ENCODE data around the gene SNX20.

SNX20 gene

GRCh38 chr16:50681021-50681885, at the start of gene SNX20:
SNX20 (minus strand) TSS chr16:50681312; CDS start chr16:50677526, 3,786 bp downstream.
- DNase-seq (ENCODE audit: low read depth in 2 of 2), result peak in 1 of 2 experiments; percentile 49

GRCh38 chr16:50724306-50724705, 43.2 kb upstream of the SNX20 start:
- DNase-seq (ENCODE audit: low read depth in 2 of 2), result no peak

- no peak for DNase-seq (ENCODE audit: low read depth in 2 of 2)
Measured at GRCh38 chr16:50722960-50723359, 41.8 kb upstream of the SNX20 start.

GRCh38 chr16:50722405-50722737, 41.3 kb upstream of the SNX20 start:
- DNase-seq (ENCODE audit: low read depth in 2 of 2), result no peak

DNA sequence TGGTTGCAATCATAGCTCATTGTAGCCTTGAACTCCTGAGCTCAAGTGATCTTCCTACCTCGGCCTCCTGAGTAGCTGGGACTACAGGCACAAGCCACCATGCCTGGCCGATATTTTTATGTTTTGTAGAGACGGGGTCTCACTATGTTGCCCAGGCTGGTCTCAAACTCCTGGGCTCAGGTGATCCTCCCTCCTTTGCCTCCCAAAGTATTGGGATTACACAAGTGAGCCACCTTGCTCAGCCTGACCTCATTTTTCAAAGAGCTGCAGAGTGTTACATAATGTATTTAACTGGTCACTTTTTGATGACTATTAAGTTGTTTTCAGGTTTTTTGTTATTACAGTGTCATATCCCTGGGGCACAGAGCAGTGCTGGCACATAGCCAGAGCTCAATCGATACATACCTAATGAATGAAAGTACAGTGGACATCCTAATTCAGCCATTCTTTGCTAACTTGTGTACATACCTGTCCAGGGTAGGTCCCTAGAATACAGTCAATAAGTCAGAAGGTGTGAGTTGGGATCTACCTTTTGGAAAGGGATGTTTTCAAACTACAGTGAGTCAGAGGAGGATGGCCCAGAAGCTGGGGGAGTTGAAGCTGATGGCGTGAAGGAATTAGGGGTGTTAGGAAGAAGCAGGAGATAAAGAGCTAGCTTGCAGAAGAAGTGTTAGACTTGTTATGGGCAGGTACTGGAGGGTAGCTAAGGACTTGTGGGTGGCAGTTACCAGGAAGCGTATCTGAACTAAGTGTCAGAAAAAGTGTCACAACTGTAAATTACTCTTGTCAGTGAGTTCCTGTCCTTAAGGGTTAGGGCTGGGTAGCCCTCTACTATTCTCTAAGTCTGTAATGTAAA, 40.7 kb upstream of the SNX20 start:
- no peak for DNase-seq (ENCODE audit: low read depth in 2 of 2)

- no peak for DNase-seq (ENCODE audit: low read depth in 2 of 2)
Measured at GRCh38 chr16:50719401-50720337, 38.6 kb upstream of the SNX20 start.

DNA sequence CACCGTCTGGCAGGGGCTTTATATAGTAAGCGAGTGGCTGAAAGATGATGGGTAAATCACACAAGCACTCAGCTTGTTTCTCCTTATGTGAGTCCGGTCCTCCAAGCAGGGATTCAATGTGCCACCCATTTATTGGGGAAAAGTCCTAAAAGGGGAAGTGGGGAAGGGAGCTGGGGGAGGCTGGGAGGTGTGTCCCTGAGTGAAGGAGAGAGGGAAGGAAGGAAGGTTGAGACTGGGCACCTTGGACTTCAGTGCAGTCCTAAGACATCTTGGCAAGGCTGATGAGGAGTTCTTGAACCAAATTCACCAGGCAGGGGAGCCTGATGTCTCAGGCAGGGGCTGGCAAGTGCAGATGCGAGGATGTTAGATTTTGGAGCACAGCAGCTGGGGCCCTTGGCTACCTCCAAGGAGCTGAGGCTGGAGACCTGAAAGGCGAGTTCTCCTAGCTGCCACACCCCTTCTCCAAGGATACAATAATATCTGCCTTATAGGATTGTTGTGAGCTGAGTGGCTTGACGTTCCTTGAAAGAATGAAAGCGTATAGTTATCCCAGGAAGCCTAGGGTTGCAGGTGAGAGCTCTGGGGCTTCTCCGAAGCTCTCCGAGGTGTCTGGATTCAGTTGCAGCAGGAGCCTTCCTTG, 37.8 kb upstream of the SNX20 start:
- no peak for DNase-seq (ENCODE audit: low read depth in 2 of 2)

DNA sequence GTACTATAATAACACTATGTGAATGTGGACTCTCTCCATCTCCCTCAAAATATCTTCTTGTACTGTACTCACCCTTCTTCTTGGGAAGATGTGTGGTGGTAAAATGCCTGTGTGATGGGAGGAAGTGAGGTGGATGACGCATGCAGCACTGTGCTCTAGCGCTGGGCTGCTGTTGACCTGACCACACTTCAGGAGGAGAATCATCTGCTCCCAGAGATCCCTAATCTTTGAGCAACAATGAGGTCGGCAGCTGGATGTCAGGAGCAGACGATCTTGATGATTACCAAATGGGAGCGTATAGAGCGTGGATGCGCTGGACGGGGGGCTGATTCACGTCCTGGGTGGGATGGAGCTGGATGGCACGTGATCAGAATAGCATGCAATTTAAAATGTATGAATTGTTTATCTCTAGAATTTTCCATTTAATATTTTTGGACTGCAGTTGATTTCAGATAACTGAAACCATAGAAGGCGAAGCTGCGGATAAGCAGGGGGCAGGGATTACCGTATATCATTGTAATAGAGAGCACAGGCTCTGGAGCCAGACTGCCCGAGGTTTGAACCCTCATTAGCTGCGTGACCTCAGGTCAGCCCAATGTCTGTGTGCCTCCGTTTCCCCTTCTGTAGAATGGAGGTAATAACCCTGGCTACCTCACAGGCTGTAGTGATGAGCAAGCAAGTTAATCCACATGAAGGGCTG, 37.1 kb upstream of the SNX20 start:
- no peak for DNase-seq (ENCODE audit: low read depth in 2 of 2)

DNA sequence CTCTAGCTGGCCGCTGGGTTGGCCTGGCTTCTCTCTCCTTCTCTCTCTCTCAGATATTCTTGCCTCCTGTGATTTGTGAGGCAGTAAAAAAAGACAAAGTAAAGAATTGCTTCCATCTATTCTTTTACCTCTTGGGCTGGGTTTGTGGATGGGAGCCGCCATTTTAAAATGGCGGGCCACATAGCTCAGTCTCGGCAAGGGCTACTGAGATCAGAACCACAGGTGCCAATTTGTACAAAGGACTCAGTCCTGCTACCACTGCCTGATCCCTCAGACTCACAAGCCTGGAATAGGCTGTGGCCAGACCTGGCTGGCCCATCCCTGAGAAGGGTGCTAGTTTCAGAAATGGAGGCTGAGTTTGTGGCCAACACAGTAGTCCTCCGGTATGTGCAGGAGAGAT, 36.4 kb upstream of the SNX20 start:
- no peak for DNase-seq (ENCODE audit: low read depth in 2 of 2)

GRCh38 chr16:50717091-50717490, 36.0 kb upstream of the SNX20 start:
- no peak for DNase-seq (ENCODE audit: low read depth in 2 of 2)

DNA sequence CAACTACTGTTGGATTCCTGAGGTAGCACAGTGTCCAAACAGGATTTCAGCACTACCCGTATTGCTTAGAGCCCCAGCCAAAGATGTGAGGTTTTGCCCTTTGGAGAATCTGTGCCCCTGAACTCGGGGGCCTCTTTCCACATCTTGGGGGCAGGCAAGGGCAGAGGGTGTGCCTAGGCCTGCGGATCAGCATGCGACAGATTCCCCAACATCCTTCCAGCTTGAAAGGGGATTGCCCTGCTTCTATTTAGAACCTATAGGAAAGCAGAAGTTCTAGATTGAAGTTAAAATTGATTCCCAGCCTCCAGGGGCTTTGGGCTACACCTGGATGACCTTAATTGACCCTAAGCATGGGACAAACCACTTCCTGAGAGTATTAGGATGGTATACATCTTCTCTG, 31.8 kb upstream of the SNX20 start:
- DNase-seq (ENCODE audit: low read depth in 2 of 2), result no peak

GRCh38 chr16:50712560-50712898, 31.4 kb upstream of the SNX20 start:
- DNase-seq (ENCODE audit: low read depth in 2 of 2), result no peak

DNA sequence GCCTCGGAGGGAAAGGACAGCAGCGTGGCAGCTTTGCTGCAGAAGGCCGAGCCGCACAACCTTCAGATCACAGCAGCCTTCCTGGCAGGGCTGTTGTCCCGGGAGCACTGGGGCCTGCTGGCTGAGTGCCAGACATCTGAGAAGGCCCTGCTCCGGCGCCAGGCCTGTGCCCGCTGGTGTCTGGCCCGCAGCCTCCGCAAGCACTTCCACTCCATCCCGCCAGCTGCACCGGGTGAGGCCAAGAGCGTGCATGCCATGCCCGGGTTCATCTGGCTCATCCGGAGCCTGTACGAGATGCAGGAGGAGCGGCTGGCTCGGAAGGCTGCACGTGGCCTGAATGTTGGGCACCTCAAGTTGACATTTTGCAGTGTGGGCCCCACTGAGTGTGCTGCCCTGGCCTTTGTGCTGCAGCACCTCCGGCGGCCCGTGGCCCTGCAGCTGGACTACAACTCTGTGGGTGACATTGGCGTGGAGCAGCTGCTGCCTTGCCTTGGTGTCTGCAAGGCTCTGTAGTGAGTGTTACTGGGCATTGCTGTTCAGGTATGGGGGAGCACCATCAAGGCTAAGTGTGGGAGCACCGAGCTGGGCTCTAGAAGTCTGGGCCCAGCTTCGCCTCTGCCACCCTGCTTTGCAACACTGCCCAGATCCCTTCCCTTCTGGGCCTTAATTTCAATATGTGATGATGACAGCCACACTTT, 30.9 kb upstream of the SNX20 start:
- DNase-seq (ENCODE audit: low read depth in 2 of 2), result no peak

DNA sequence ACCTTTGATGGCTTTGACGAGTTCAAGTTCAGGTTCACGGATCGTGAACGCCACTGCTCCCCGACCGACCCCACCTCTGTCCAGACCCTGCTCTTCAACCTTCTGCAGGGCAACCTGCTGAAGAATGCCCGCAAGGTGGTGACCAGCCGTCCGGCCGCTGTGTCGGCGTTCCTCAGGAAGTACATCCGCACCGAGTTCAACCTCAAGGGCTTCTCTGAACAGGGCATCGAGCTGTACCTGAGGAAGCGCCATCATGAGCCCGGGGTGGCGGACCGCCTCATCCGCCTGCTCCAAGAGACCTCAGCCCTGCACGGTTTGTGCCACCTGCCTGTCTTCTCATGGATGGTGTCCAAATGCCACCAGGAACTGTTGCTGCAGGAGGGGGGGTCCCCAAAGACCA, 29.9 kb upstream of the SNX20 start:
- DNase-seq (ENCODE audit: low read depth in 2 of 2), result no peak

GRCh38 chr16:50709980-50710379, 28.9 kb upstream of the SNX20 start:
- DNase-seq (ENCODE audit: low read depth in 2 of 2), result no peak

GRCh38 chr16:50709061-50709684, 28.1 kb upstream of the SNX20 start:
- no peak for DNase-seq (ENCODE audit: low read depth in 2 of 2)

DNA sequence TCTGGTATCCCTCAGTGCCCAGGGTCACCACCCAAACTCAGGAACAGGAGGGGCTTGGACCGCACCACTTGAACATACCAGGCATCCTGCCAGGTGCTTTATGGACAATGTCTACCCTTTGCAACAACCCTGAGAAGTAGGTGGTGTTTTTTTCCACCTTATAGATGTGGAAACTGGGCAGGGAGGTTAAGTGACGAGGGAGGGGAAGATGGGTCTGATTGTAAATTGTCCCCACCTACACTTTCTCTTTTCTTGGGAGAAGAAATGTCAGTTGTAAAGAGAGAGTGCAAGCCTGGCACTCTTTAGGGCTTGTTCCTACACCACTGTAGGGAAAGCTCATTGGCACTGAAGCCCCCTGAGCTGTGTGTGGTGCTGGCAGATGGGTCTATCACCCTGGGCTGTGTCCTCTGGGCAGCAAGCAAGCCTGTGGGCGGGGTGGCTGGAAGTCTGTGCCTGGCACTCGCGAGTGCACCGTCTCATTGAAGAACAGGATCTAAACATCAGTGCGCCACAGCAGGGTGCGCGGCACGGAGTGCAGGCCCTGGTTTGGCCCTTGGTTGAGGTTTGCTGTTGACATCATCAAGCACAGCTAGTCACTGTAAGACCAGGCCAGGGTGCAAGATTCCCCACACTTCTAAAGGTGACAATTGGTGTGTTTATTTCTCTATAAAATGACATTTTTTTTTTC, 27.4 kb upstream of the SNX20 start:
- DNase-seq (ENCODE audit: low read depth in 2 of 2), result peak in 1 of 2 experiments; percentile 37

- no peak for DNase-seq (ENCODE audit: low read depth in 2 of 2)
Measured at GRCh38 chr16:50706250-50706649, 25.1 kb upstream of the SNX20 start.

DNA sequence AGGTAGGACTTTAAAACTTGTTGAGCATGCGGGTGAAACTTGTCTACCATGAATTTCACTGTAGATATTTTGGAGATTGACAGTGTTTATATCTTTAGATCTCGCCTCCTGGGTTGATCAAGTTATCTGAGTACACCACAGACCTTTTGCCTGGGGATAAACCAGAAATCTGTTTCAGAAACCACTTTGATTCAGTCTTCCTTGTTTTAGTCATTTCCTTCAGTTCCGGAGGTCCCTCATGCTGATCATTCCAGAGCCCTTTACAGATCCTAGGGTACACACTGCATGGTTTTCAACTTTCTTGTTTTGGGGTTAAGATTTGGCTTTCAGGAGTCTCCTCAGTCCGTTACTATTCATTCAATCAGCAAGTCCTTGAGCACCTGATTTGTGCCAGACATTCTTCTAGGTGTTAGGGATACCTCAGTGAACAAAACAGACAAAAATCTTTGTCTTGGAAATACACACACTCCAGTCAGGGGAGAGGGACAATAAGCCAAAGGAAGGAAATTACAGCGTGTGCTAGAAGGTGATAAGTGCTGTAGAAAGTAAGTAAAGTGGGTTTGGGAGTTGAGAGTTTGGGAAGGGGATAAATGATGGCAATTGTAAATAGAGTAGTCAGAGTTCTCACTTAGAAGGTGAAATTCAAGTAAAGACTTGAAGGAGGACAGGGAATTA, 24.5 kb upstream of the SNX20 start:
- DNase-seq (ENCODE audit: low read depth in 2 of 2), result no peak
